ENCODE results near the gene CENPX.

- TF ChIP-seq EP300 (IDR thresholded peaks at IDR 0.05) = no peak
- TF ChIP-seq POLR2A (IDR thresholded peaks at IDR 0.05) = no peak
Measured at GRCh38 chr17:82018152-82018988, 4.3 kb downstream of the CENPX start.
